ENCODE data around the gene SPDYE9.
"Not testable (repeated sequence)": the region's sequence is repeated elsewhere in the genome, so short reads cannot be mapped to it uniquely, and the experiment has no call there.

DNA sequence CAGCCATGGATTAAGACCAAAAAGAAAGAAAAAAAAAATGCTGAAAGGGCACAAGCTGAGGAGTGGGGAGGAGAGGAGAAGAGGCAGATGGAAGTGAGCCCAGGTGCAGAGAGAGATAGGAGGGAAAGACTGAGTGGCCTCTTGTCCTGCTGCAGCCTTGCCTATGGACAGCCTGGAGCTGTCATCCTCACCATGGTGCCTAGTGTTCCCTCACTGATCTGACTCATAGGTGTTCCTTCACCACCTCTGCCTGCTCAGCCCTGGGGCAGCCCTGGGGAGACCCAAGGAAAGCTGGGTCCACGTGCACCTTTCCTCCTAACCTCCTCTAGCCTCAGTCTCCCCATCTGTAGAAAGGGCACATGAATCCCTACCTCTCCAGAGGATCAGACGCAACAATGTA, 49.0 kb upstream of the SPDYE9 start:
- not testable (repeated sequence) for TF ChIP-seq POLR2A (IDR thresholded peaks at IDR 0.05; ENCODE audit: low read depth, low read length); TAF1 (IDR thresholded peaks at IDR 0.05; ENCODE audit: borderline replicate concordance, low read depth, low read length); POLR2AphosphoS5 (IDR thresholded peaks at IDR 0.05; ENCODE audit: low read depth, low read length)

Data from GM12892 (cell line).